ENCODE measurements around the gene CEP83.

- TF ChIP-seq GATA2 (IDR thresholded peaks at IDR 0.05; ENCODE audit: low read depth, low read length), result no peak
- no peak for TF ChIP-seq GATA3 (IDR thresholded peaks at IDR 0.05; ENCODE audit: low read depth, low read length)
These were observed 151.1 kb downstream of the CEP83 start for GRCh38 chr12:94308612-94309011.
